Panc1 (cell line): ENCODE data around the gene NHS. TPM values are rescaled to one million over a fixed set of nuclear protein-coding genes. Genes with fewer than 3 reads are reported as not detected.

Source experiments
- ATAC-seq: fragments of 200-7000 bp; cut with Tn5 transposase; 2 replicates; pipeline ENCODE4 v1.9.1; 2020; ENCODE audit warnings: mild to moderate bottlenecking, moderate library complexity
- BruUV-seq: library from RNA; stranded (reverse); fragments of 400-500 nt; replicated peaks from 2 replicates; lab custom pipeline; 2021; lab: Mats Ljungman, UMichigan
- CTCF ChIA-PET: fragments of 300-600 bp; sonication (Branson Sonifier 250); formaldehyde crosslinking; loops from one replicate; lab custom pipeline; 2022; ENCODE audit warnings: antibody characterized with exemption; lab: Charles Lee
- POLR2A ChIA-PET: fragments of 300-600 bp; sonication (Branson Sonifier 250); formaldehyde crosslinking; loops from one replicate; lab custom pipeline; 2022; ENCODE audit warnings: antibody characterized with exemption; lab: Charles Lee
- DNase-seq: peaks from one replicate; pipeline ENCODE4 v3.0.0-alpha.2; 2010; ENCODE audit warnings: low read depth, low spot score
- H3K27ac ChIP-seq: 2 replicates; pipeline ENCODE4 v1.5.1; 2011; ENCODE audit warnings: mild to moderate bottlenecking, low read length, inconsistent platforms
- H3K27me3 ChIP-seq: fragments of 200-500 bp; sonication (Bioruptor generic); 2 replicates; pipeline ENCODE4 v1.6.0; 2014; ENCODE audit warnings: low read length, inconsistent platforms; ENCODE audit not compliant: control insufficient read depth, insufficient read depth
- H3K36me3 ChIP-seq: fragments of 200-500 bp; sonication (Bioruptor generic); 2 replicates; pipeline ENCODE4 v1.5.1; 2014; ENCODE audit warnings: inconsistent platforms, mild to moderate bottlenecking, low read length, moderate library complexity; ENCODE audit not compliant: control insufficient read depth, insufficient read depth
- H3K4me1 ChIP-seq: 2 replicates; pipeline ENCODE4 v1.5.1; 2011; ENCODE audit warnings: inconsistent platforms, mild to moderate bottlenecking, low read length, moderate library complexity; ENCODE audit not compliant: control insufficient read depth, insufficient read depth
- H3K4me3 ChIP-seq, 2 experiments: 2 replicates each; pipeline ENCODE4 v1.5.1; 2011 to 2012; ENCODE audit warnings: low read depth in 2 of 2, low read length in 2 of 2, mild to moderate bottlenecking in 2 of 2, inconsistent platforms in 1 of 2, moderate library complexity in 1 of 2
- H3K9me3 ChIP-seq: fragments of 200-500 bp; sonication (Bioruptor generic); 2 replicates; pipeline ENCODE4 v1.5.1; 2014; ENCODE audit warnings: low read depth, mild to moderate bottlenecking, inconsistent platforms, low read length, moderate library complexity; ENCODE audit not compliant: control insufficient read depth, insufficient read depth
- CTCF ChIP-seq: fragments of 450-650 bp; IDR thresholded peaks from 2 replicates; pipeline ENCODE4 v1.5.1; 2017; ENCODE audit warnings: mild to moderate bottlenecking
- POLR2AphosphoS5 ChIP-seq: IDR thresholded peaks from 2 replicates; pipeline ENCODE4 v1.6.1; 2012; ENCODE audit warnings: mild to moderate bottlenecking, low read depth, low read length, moderate library complexity
- REST ChIP-seq, 2 experiments: IDR thresholded peaks; 2 replicates each; pipeline ENCODE4 v1.6.1; 2011 to 2012; ENCODE audit warnings: low read depth in 2 of 2, control low read depth in 1 of 2, low read length in 1 of 2, mild to moderate bottlenecking in 1 of 2, moderate library complexity in 1 of 2; ENCODE audit not compliant: insufficient read depth in 1 of 2
- SIN3A ChIP-seq: IDR thresholded peaks from 2 replicates; pipeline ENCODE4 v1.6.1; 2012; ENCODE audit warnings: low read depth, mild to moderate bottlenecking, low read length, moderate library complexity, borderline replicate concordance; ENCODE audit not compliant: insufficient read depth
- TCF7L2 ChIP-seq: IDR thresholded peaks from 2 replicates; pipeline ENCODE4 v1.6.1; 2011; ENCODE audit warnings: mild to moderate bottlenecking, low read depth, low read length, inconsistent platforms
- in situ Hi-C: cut with HindIII; loops from 2 replicates; pipeline ENCODE4 v1.10.0; 2016; ENCODE audit warnings: low sequenced_read_pairs, low pct_unique_long_range_greater_than_20kb
- intact Hi-C: fragments of 100-400 bp; cut with micrococcal nuclease; formaldehyde crosslinking; loops from one replicate; pipeline ENCODE4 v1.10.0; 2022; ENCODE audit not compliant: unreplicated experiment
- total RNA-seq: library from RNA; stranded (reverse); gene quantifications from one replicate; pipeline ENCODE4 v1.2.1, GENCODE V29; 2021; ENCODE audit not compliant: unreplicated experiment

NHS gene
- total RNA-seq, 1 experiment from 2014 or later: 0.80 TPM

- TF ChIP-seq TCF7L2: no peak
- no peak for TF ChIP-seq CTCF
- TF ChIP-seq POLR2AphosphoS5: no peak
- no peak for TF ChIP-seq REST (IDR thresholded peaks at IDR 0.05; ENCODE audit: insufficient read depth in 1 of 2, low read depth in 2 of 2, low read length in 1 of 2)
- no peak for TF ChIP-seq SIN3A
- no peak for ATAC-seq
- Histone ChIP-seq H3K4me3 (no peak overlapping the region), H3K27me3 (no peaks in the 10 kb centered on the region), H3K27ac (no peak overlapping the region), H3K9me3 (no peaks in the 10 kb centered on the region), H3K4me1 (no peaks in the 10 kb centered on the region), H3K36me3 (no peaks in the 10 kb centered on the region)
- ChIA-PET CTCF (no interaction called here), POLR2A (no interaction called here)
- no peak for DNase-seq
- intact Hi-C loops: no loop called here
- in situ Hi-C loops: no loop called here
- BruUV-seq: no TSS peak
Measured at GRCh38 chrX:17668929-17669328, 293.9 kb downstream of the NHS start.

GRCh38 chrX:17669458-17669857 is 294.5 kb downstream of the NHS start:
- POLR2A ChIA-PET: no interaction called here
- ATAC-seq (no peak), DNase-seq (no peak)
- no peak for TF ChIP-seq TCF7L2
- TF ChIP-seq SIN3A: no peak
- peak; percentile 9; the same call in 1 of the 2 replicates for TF ChIP-seq CTCF
- TF ChIP-seq POLR2AphosphoS5: no peak
- TF ChIP-seq REST (IDR thresholded peaks at IDR 0.05; ENCODE audit: insufficient read depth in 1 of 2, low read depth in 2 of 2, low read length in 1 of 2): no peak
- H3K27ac ChIP-seq: no peak overlapping the region
- H3K4me3 ChIP-seq: no peak overlapping the region
- no peaks in the 10 kb centered on the region for H3K36me3 ChIP-seq
- in situ Hi-C loops (no loop called here), intact Hi-C loops (no loop called here)
- CTCF ChIA-PET: interaction anchor here (0.7 kb wide), 1 partner anchor 592 kb away, joined by 4 read pairs; no protein-coding TSS in a partner anchor
- no peaks in the 10 kb centered on the region for H3K27me3 ChIP-seq
- no peaks in the 10 kb centered on the region for H3K4me1 ChIP-seq
- H3K9me3 ChIP-seq: no peaks in the 10 kb centered on the region
- no TSS peak for BruUV-seq
